NCI-H2081 (cell line): ENCODE results near the gene CEP192.
"Not testable (repeated sequence)": the region's sequence is repeated elsewhere in the genome, so short reads cannot be mapped to it uniquely, and the experiment has no call there.

Source experiments
- DNase-seq, 2 experiments: peaks; one replicate each; lab custom pipeline; 2025; lab: John Stamatoyannopoulos, UW

Gene CEP192

GRCh38 chr18:12990967-12991820 is at the start of gene CEP192:
TSS of gene CEP192 (plus strand) at chr18:12991362. CDS start at chr18:12999425, 8,063 bp downstream.
- peak; percentile 98 for DNase-seq

GRCh38 chr18:12943215-12943614 is 47.9 kb upstream of the CEP192 start:
- no peak for DNase-seq

- DNase-seq: peak in 1 of 2 experiments; percentile 34
These were observed 46.5 kb upstream of the CEP192 start for GRCh38 chr18:12944709-12945108.

- peak in 1 of 2 experiments; percentile 49 for DNase-seq
These were observed 44.4 kb upstream of the CEP192 start for GRCh38 chr18:12946549-12947284.

- peak; percentile 89 to 98 for DNase-seq
These were observed 43.7 kb upstream of the CEP192 start, which contains the start of gene SEH1L for GRCh38 chr18:12947285-12948049. TSS of gene SEH1L (plus strand) at chr18:12948011. CDS start at chr18:12948122, 111 bp downstream.

- peak; percentile 92 for DNase-seq
These were observed 42.9 kb upstream of the CEP192 start for GRCh38 chr18:12948050-12948804.

GRCh38 chr18:12958478-12958877 is 32.7 kb upstream of the CEP192 start:
- no peak for DNase-seq

GRCh38 chr18:12960395-12960794 is 30.8 kb upstream of the CEP192 start:
- no peak for DNase-seq

- DNase-seq: peak in 1 of 2 experiments; percentile 5
These were observed 30.2 kb upstream of the CEP192 start for GRCh38 chr18:12960853-12961397.

GRCh38 chr18:12963069-12963468 is 28.1 kb upstream of the CEP192 start:
- DNase-seq: no peak

GRCh38 chr18:12968115-12968514 is 23.0 kb upstream of the CEP192 start:
- DNase-seq: no peak

GRCh38 chr18:12968619-12969018 is 22.5 kb upstream of the CEP192 start:
- no peak for DNase-seq

GRCh38 chr18:12973562-12974213 is 17.5 kb upstream of the CEP192 start:
- DNase-seq: no peak

- no peak for DNase-seq
These were observed 15.7 kb upstream of the CEP192 start for GRCh38 chr18:12975488-12975887.

- no peak for DNase-seq
These were observed 14.9 kb upstream of the CEP192 start for GRCh38 chr18:12976305-12976704.

GRCh38 chr18:12980065-12980464 is 11.1 kb upstream of the CEP192 start:
- not testable (repeated sequence) for DNase-seq

GRCh38 chr18:12989397-12990122 is 1.6 kb upstream of the CEP192 start:
- no peak for DNase-seq

- DNase-seq: no peak
These were observed 1.1 kb upstream of the CEP192 start for GRCh38 chr18:12990123-12990475.

- no peak for DNase-seq
These were observed 558 bp upstream of the CEP192 start for GRCh38 chr18:12990641-12990966.

GRCh38 chr18:12991821-12992179 is 638 bp downstream of the CEP192 start:
- DNase-seq: no peak
